Measurements from ENCODE around the gene PTGR3.

The PTGR3 gene

DNA sequence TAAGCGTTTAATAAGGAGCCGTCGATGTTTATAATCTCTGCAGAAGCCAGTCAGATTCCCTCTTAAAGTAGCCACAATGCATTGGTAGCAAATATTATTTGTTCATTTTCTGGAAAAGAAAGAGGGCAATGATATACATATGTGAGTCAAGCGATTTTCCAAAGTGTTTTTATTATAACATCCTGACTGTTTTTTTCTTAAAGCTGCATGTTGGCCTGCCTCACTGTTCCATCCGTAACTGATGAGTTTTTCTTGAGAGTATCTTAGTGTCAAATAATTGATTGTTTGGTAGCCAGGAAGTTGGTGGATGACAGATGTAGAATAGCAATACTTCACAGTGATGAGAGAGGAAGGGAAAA, 5.4 kb upstream of the PTGR3 start:
- no peak for DNase-seq

DNA sequence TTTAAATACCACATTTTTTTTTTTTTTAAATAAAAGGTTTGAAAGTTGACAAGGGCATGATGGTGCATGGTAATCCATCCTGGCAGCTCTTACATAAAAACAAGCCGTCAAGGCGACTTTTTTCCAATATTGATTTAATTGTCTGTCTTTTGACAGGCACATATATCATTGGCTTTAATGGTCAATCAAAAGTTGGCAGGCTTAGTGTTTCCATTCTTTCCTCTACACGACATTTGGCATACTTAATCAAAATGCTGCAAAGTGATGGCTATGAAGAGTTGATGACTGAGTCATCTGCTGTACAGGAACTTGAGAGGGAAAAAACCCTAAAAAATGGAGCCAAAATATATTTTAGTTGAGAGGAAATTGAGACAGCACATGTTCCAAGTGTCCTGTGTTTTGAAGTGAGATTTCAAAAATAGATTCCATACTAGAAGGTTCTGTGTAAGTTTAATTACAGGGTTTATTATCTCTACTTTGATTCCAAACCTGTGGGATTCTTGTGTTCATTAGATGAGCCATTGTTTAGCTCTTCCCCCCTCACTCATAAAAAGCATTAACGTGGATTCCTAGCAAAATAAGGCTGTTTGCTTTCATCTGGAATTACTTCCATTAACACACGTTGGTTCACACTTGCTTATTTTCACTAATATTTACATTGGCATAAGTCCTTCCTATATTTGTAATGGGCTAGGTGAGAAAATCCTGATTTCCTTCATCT, 4.8 kb upstream of the PTGR3 start:
- DNase-seq, result peak; percentile 67

DNA sequence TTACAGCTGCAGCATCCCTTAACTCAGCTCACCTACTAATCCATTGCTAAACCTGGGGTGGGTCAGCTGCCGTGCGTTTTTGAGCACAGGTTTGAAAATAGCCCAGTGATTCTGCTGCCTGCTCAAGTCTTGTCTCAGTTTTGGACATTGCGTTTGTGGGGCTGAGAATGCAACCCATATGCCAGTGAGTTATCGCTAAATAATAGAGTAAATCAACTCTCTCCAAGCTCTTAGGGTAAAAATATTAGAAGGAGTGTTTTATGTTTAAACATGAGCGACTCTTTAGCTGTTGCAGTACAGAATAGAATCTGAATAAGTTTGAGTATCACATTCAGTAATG, 3.8 kb upstream of the PTGR3 start:
- DNase-seq, result no peak

DNA sequence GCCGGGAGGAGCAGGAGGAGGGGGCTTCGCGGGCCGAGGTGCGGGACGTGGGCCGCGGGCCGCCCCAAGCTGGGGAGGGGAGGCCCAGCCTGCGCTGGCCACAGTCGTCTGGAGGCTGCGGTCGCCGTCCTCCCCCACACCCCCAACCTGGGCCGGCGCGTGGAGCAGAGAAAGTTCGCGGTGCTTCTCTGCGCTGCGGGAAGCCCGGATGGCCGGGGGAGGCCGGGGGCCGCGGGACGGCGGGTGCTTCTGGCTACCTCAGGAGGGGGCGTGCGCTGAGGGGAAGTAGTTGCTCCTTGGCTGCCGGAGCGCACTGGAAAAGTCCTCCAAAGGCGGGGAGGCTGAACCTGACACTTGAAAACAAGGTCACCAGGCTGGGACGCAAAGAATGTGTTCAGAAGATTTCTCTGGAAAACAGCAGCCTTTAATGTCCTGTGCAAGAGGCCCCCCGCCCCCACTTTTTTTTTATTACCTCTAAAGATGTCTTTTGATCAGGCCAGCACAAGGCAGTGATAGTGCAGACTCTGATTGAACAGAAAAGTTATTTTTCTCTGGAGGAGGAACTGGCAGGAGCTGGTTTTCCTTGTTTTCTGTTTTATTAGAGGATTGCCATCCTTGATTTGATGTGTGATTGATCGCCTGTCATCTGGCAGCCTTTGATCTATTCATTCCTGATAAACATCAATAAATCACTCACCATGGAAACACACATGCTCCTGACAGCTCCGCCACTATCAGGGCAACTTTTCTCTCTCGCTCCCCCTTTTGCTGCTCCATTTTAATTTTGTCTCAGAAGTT, 3.2 kb upstream of the PTGR3 start:
- DNase-seq, result no peak

DNA sequence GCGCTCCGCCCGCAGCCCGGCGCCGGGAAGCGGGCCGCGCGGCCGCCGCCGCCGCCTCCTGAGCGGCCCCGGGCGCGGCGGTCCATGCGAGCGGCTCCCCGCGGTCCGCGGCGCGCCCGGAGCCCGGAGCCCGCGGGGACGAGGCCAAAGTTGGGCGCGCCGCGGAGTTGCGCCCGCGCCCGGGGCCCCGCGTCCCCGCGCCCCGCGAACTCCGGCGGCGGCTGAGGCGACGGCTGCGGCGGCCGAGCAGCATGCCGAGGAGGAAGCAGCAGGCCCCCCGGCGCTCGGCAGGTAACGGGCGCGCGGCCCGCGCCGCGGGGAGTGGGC, 2.6 kb upstream of the PTGR3 start:
- DNase-seq, result no peak

DNA sequence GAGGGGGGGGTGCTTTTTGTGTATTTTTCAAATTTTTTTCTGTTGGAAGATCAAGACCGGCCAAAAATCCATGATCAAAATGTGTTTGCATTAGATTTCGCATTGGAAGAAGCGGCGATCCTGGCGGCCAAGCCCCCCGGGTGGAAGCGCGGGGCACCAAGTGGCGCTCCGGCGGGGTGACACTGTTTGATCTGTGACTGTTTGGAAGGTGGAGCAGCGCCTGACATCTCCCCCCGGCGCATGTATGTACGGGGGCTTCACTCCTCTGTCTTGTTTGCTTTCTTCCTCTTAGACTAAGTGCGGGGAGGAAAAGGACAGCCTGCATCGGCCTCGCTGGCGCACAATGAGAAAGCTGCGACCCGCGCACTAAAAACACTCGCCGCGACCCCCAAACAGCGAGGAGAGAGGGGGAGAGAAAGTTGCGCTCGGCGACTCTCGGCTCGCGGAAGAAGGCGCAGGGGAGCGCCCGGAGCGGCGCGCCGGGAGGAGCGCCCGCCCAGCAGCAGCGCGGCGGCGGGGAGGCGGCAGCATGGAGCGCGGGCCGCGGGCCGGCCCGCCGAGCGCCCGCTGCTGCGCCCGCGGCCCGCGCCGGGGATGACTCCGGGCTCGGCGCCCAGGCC, 2.2 kb upstream of the PTGR3 start:
- no peak for DNase-seq

DNA sequence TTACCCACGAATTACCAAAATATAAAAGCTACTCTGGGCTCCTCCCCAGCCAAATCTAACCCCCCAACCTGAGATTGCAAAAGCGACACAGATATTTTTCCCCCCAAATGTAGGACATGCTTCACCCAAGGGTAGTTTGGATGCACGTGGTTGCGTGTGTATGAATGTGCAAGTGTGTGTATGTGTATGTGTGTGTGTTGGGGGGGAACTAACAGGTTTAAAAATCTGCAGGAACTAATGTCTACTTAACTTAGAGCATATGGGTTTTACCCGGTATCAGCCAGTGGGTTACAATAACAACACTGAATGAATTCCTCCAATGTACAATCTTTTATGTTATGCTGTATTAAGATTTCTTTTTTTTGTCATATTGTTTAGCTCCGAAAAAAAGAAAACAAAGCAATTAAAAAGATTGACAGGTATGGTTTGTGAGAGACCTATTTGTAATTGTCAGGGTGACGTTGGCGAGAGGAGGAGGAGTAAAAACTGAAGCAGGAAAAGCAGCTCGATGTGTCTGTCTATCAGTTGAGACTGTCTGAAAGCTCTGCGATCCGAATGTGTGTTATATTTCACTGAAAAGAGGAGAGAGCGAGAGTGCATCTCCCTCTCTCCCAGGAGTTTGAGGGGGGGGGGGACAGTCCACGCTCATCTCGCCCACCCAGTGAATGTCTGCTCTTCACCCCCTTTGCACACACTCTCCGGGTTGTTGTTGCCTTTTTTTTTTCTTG, 1.5 kb upstream of the PTGR3 start, which contains the start of gene TSHZ1:
Gene TSHZ1, plus strand, starts transcription at position 524 of the 728 bp plus-strand sequence. CDS start 1,080 bp downstream, outside the sequence.
- peak; percentile 89 for DNase-seq

DNA sequence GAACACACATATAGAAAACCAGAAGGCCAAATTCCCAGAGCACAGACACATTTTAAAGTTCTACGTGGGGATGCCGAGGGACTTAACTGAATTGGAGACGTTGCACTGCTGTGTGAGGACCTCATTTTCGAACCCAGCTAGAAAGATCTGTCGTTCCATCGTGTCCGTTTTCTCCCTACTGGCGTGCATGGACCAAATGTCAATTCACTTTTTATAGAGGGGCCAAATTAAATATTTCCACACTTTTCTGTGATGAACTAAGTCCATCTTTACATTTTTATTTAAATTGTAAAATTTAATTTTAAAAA, 966 bp upstream of the PTGR3 start:
- no peak for DNase-seq

DNA sequence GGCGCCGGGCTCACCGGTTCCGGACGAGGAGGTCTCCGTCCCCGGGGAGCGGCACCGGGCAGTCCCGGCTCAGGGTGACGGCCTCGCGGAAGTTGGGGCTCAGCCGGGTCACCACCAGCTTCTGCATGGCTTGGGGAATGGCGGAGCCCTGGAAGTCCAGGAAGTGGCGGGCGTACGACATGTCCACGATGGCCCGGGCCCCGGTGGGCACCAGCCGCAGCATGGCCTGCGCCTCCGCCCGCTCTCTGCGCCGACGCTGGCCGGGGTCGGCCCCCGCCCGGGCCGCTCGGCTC, 157 bp downstream of the PTGR3 start:
- no peak for DNase-seq

DNA sequence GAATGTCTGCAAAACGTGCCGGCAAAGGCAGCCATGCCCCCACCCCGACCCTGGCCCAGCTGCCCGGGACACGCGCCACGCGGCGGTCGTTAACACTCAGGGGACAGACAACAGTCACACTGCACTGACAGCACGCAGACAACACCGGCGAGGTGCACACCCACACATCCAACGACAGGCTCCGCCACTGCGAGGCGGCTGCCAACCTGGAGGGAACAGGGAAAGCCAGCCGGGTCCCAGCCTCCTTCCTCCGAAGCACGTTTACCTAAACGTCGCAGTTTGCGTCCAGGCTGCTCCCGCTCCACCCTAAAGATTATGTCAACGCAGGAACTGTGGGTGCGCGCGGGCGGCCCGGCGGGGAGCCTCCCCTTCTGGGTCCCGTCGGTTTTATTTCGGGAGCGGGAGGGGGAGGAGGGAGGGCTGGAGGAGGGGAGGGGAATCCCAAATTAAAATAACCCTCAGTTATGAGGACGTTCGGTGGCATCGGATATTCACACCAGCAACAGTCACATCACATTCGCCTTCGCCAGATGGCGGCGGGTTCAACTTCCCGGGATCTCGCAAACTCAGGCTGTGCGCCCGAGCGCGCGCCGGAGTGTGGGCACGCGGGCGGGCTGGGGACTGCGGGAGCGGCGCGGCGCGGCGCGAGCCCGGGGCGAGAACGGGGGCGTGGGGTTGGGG, 644 bp downstream of the PTGR3 start:
- peak; percentile 35 for DNase-seq

DNA sequence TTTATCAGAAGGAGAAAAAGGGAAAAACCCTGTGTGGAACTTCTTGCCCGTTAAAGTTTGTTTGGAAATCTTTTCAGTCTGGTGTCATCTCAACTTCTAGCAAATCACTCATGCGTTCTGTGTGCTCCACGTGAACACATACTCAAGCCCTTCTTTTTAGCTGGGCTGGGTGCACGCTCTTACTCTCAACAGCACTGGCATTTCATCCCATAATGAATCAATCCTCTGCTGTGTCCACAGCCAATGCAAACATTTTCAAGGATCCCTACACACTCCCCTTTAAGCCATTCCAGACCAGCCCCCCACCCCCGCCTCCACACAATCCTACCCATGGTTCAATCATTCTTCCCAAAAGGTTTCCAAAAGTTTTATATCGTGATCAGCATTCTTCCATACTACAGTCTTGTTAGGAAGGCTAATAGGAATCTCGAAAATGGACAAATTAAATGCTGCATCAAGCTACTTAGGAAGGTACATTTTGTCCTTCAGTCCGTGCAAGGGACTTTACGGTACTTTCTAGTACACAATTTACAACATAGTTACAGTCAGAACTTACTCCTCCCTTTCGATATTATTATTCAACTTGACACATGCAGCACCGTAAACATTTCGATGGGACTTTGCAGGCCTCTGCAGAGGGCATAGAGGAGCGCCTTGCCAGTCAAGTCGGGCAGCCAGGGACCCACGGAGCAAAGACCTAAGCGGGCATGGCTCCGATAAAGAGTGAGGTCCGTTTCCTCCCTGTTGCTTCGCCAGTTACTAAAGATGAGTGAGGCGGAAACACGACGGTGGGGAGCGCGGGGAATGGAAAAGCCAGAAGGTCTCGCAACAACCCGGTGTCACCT, 1.4 kb downstream of the PTGR3 start:
- no peak for DNase-seq

DNA sequence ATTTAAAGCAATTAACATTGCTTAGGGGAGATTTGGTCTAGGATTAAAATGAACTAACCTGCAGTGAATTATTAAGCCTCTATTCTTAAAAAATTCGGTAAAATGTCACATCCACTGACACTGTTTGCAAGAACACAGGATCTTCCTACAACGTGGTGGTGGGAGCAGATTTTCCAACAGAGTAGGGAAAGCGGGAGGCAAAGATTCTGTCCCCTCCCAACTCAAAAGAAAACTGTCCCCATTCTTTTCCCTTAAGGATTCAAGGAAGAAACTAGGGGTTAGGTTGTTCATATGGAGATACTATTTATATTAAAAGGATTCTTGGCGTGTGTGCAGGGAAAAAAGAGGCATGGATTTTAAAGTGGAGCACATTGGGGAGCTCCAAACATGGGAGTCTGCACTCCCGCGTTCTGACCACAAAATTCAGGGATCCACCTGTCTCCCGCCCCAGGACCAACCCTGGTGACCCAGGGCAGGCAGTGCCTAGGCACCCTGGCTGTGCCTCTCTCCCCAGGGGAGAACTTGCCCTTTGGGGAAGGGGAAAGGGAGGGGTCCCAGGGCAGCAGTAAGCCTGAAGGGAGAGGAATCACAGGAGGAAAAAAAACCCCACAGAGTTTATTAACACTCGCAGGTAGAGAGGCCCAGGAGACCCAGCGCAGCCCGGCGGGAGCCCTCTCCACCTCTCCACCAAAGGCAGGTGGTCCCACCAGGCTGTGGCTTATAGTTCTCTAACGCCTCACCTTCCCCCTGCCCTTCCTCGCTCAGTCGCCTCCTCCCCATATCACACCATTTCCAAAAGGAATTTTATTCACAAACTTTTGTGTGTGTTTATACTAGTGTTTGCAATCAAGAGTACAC, 2.3 kb downstream of the PTGR3 start:
- DNase-seq, result no peak

DNA sequence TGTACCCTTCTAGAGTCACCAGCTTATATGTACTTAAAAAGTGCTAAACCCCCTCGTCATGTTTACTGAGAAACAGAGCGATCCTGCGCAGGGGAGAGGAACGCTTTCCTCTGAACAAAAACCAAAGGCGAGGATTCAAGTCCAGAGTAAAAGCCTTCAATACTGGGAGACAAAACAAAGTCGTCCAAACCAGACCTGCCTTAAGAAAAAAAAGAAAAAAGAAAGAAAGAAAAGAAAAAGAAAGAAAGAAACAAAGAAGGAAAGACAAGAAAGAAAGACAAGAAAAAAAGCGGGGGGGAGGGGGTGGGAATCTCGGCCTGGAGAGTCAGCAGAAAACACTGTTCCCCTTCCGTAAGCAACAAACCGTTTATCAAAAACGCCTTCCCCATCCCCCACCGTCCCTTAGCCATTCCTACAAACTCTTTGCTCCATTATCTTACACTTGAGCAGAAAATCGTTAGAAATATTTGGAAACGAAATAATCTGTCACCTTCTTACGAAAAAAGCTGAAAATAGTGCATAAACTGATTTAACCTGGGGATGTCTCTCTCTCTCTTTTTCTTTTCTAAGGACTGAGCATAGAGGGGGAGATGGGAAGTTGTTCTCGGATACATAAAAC, 3.3 kb downstream of the PTGR3 start:
- DNase-seq, result no peak

DNA sequence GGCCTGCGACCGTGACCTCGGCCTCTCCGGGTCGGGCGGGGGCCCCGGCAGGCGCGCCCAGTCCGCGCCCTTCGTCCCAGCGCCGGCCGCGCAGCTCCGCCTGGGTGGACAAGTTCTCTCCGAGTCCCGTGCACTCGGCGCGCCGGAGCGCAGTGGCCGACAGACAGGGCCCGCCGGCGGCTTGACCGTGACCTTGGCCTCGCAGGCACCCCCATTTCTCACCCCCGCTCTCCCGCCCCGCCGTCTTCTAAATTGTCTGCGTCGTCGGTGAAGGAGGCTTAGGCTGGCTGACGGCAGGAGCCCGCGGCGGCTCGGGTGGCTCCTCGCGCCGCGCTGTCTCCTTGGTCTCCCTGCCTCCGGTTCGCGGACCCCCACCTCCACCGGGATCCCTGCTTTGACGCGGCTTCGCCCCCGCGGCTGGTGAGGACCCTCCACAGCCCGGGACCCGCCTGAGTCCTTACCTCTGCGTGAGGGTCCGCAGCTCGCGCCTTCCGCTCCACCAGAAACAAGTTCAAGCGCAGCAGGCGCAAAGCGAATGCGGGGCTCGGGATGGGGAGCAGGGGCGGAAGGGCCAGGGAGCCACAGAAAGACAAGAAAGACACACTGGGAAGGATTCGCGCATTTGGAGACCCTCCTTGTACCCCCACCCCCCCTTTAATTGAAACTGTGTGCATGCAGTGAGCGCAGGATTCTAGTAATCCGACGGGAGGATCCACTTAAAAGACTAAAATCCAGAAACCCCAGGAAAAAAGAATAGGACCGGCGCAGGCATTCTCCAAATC, 4.0 kb downstream of the PTGR3 start:
- no peak for DNase-seq

DNA sequence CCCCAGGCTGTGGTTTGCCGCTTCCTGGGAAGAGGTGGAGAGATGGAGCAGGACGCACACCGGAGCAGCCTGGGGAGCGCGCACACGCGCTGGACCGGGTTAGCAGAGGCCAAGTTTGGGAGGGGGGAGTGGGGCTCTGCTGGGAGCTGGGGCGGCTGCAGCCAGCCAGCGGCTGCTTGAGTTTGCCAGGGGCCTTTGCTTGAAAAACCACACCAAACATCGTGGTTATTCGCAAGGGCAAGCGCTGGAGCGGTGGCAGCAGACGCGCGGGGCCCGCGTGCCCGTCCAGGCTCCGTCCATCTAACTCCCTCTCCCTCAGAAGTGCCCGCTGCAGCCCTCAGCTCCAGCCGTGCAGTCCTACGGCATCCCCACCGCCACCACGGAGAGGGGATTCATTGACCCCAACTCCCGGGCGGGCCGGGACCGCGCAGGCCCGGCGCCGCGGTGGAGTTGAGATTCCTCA, 4.6 kb downstream of the PTGR3 start:
- DNase-seq, result no peak

DNA sequence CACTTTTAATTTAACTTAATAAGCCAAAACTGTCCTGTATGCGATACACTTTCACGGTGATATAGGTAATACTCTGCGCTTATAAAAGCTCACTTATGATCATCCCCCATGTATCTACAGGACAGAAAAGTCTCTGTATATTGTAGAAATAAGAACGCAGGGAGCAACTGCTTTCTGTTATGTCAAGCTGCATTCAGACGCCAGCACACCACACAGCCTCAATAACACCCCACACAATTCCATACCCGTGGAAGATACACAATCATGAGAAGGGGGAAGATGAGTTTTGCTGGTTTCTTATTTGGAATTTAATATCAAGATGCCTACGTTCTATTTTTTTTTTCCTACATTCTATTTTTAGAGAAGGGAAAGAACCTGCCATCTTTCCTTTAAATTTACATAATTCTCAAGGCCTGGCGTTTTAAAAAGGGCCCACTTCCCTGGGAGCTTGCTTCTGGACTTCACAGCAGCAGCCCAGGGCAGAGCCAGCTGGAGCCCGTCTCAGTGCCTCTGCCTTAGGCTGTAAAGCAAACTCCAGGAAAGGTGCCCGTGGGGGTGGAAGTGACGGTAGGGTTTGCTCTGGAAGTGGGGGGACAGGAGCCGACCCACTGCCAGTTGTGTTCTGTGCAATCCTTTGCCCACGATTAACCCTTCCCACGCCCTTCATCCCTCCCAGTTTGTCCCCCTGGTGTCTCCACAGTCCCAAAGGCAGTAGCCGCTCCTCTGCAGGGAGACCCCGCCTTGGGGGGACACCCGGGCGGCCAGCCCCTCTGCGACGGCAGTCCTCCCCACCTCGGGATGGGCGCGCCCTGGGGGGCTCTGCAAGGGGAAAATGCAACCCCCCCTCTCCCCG, 5.3 kb downstream of the PTGR3 start:
- DNase-seq, result no peak

DNA sequence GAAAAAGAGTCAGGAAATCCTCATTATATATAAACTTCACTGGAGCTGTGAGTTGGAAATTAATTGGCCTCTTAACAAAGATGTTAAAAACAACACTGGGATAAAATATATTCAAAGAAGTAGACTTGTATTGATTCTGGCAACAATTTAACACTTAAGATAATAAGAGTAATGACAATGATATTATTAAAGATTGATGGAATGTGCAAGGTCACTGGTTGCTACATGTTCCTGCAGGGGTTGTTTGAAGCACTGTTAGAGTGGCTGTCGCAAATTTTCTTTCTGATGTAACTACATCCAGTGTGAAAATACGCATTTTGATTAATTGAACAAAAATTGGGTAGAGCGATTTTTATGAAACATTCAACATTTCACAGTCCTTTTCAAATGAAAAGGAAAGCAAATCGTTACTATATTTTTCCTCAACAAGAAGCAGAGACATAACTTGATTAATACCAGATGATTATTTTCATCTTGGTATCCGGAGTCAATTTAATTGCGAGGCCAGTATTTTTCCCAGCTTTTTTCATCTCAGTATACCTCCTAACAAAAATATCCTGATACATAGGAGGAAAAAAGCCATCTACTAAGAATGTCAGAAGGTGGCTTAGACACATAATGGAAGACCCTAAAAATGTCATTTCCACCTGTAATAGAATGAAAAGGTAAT, 6.1 kb downstream of the PTGR3 start:
- no peak for DNase-seq

Measured in NCI-H748 treated with DMSO at 0.1 percent for 48 hours (cell line).